ENCODE measurements around the gene MTMR3. TPM values are rescaled to one million over a fixed set of nuclear protein-coding genes. Genes with fewer than 3 reads are reported as not detected.

MTMR3 gene
- polyA plus RNA-seq, 1 experiment: 32.8 TPM

- no peak for DNase-seq (ENCODE audit: low read depth)
- Histone ChIP-seq H3K36me3 (ENCODE audit: control insufficient read depth, insufficient read depth, low read length) (no peaks in the 10 kb centered on the region), H3K27me3 (ENCODE audit: control insufficient read depth, insufficient read depth, low read length) (no peaks in the 10 kb centered on the region), H3K4me3 (ENCODE audit: low read depth, low read length) (no peak overlapping the region)
- POLR2A ChIA-PET: interaction anchor here (0.5 kb wide), 1 partner anchor 111 kb away, joined by 29 read pairs; no protein-coding TSS in a partner anchor
- CTCF ChIA-PET: interaction anchor here (1.0 kb wide), 1 partner anchor 119 kb away, joined by 5 read pairs; no protein-coding TSS in a partner anchor
- no peak for TF ChIP-seq CTCF (IDR thresholded peaks at IDR 0.05; ENCODE audit: insufficient read depth, low read depth, low read length)
Observed at GRCh38 chr22:29886596-29886995, 3.6 kb downstream of the MTMR3 start.

GRCh38 chr22:29887358-29887757 lies 4.4 kb downstream of the MTMR3 start:
- DNase-seq (ENCODE audit: low read depth): no peak
- ChIA-PET POLR2A (no interaction called here), CTCF (no interaction called here)
- Histone ChIP-seq H3K4me3 (ENCODE audit: low read depth, low read length) (no peak overlapping the region), H3K36me3 (ENCODE audit: control insufficient read depth, insufficient read depth, low read length) (no peaks in the 10 kb centered on the region), H3K27me3 (ENCODE audit: control insufficient read depth, insufficient read depth, low read length) (no peaks in the 10 kb centered on the region)
- TF ChIP-seq CTCF (IDR thresholded peaks at IDR 0.05; ENCODE audit: insufficient read depth, low read depth, low read length): no peak

GRCh38 chr22:29890760-29891159 lies 7.8 kb downstream of the MTMR3 start:
- Histone ChIP-seq H3K27me3 (ENCODE audit: control insufficient read depth, insufficient read depth, low read length) (no peaks in the 10 kb centered on the region), H3K4me3 (ENCODE audit: low read depth, low read length) (no peak overlapping the region), H3K36me3 (ENCODE audit: control insufficient read depth, insufficient read depth, low read length) (no peaks in the 10 kb centered on the region)
- no peak for TF ChIP-seq CTCF (IDR thresholded peaks at IDR 0.05; ENCODE audit: insufficient read depth, low read depth, low read length)
- POLR2A ChIA-PET: no interaction called here
- CTCF ChIA-PET: interaction anchor here (1.6 kb wide), 1 partner anchor 114 kb away, joined by 3 read pairs; no protein-coding TSS in a partner anchor
- no peak for DNase-seq (ENCODE audit: low read depth)

GRCh38 chr22:29892315-29893156 lies 9.6 kb downstream of the MTMR3 start:
- ChIA-PET CTCF (no interaction called here), POLR2A (no interaction called here)

More at GRCh38 chr22:29892315-29893156, 9.6 kb downstream of the MTMR3 start:
- no peaks in the 10 kb centered on the region for H3K27me3 ChIP-seq (ENCODE audit: control insufficient read depth, insufficient read depth, low read length)
- no peak for DNase-seq (ENCODE audit: low read depth)
- H3K4me3 ChIP-seq (ENCODE audit: low read depth, low read length): no peak overlapping the region
- TF ChIP-seq CTCF (IDR thresholded peaks at IDR 0.05; ENCODE audit: insufficient read depth, low read depth, low read length): no peak
- H3K36me3 ChIP-seq (ENCODE audit: control insufficient read depth, insufficient read depth, low read length): no peaks in the 10 kb centered on the region

Data from BJ (cell line).